Measurements from ENCODE around the gene ATP2A2. TPM values are rescaled to one million over a fixed set of nuclear protein-coding genes. Genes with fewer than 3 reads are reported as not detected.

The ATP2A2 gene
- total and polyA plus RNA-seq, 2 donors from 2014 or later, result 37.2 to 221 TPM

- H3K9ac ChIP-seq (ENCODE audit: low read length in 3 of 3), result no peak overlapping the region
- H3K36me3 ChIP-seq (ENCODE audit: control insufficient read depth in 2 of 3, insufficient read depth in 3 of 3, low read length in 3 of 3), result peaks cover 0 to 5% (median 0%) of the 10 kb centered on the region in 3 donors
- H3K4me1 ChIP-seq (ENCODE audit: control insufficient read depth in 2 of 3, insufficient read depth in 2 of 3, low read depth in 1 of 3, low read length in 3 of 3), result peaks cover 11 to 51% (median 38%) of the 10 kb centered on the region in 3 donors
- no peak for TF ChIP-seq CTCF (IDR thresholded peaks at IDR 0.05; ENCODE audit: borderline replicate concordance, extremely low read depth, insufficient read depth)
- FAIRE-seq, result no peak
- no peak for DNase-seq
- intact Hi-C loops (cut with DNase I), result no loop called here
- H3K27me3 ChIP-seq (ENCODE audit: control insufficient read depth, insufficient read depth, low read length), result no peaks in the 10 kb centered on the region
- H3K27ac ChIP-seq (ENCODE audit: low read depth in 2 of 2, low read length in 2 of 2), result peak overlapping the region in 1 of 2 donors; percentile 29
- no peak overlapping the region for H3K4me3 ChIP-seq (ENCODE audit: low read length in 3 of 3)
- H3K9me3 ChIP-seq (ENCODE audit: control insufficient read depth in 2 of 3, insufficient read depth in 1 of 3, low read length in 3 of 3), result no peaks in the 10 kb centered on the region
Measured at GRCh38 chr12:110244829-110245228, 36.2 kb upstream of the ATP2A2 start.

GRCh38 chr12:110245369-110245772, 35.7 kb upstream of the ATP2A2 start:
- Histone ChIP-seq H3K27ac (ENCODE audit: low read depth in 2 of 2, low read length in 2 of 2) (peak overlapping the region in 1 of 2 donors; percentile 29), H3K4me1 (ENCODE audit: control insufficient read depth in 2 of 3, insufficient read depth in 2 of 3, low read depth in 1 of 3, low read length in 3 of 3) (peaks cover 11 to 53% (median 40%) of the 10 kb centered on the region in 3 donors), H3K4me3 (ENCODE audit: low read length in 3 of 3) (no peak overlapping the region), H3K9me3 (ENCODE audit: control insufficient read depth in 2 of 3, insufficient read depth in 1 of 3, low read length in 3 of 3) (no peaks in the 10 kb centered on the region), H3K36me3 (ENCODE audit: control insufficient read depth in 2 of 3, insufficient read depth in 3 of 3, low read length in 3 of 3) (peaks cover 0 to 5% (median 0%) of the 10 kb centered on the region in 3 donors), H3K27me3 (ENCODE audit: control insufficient read depth, insufficient read depth, low read length) (no peaks in the 10 kb centered on the region), H3K9ac (ENCODE audit: low read length in 3 of 3) (no peak overlapping the region)
- TF ChIP-seq CTCF (IDR thresholded peaks at IDR 0.05; ENCODE audit: borderline replicate concordance, extremely low read depth, insufficient read depth), result no peak
- FAIRE-seq, result no peak
- no peak for DNase-seq
- intact Hi-C loops (cut with DNase I), result no loop called here

GRCh38 chr12:110246636-110247339, 34.3 kb upstream of the ATP2A2 start:
- no peak for TF ChIP-seq CTCF (IDR thresholded peaks at IDR 0.05; ENCODE audit: borderline replicate concordance, extremely low read depth, insufficient read depth)
- H3K4me1 ChIP-seq (ENCODE audit: control insufficient read depth in 2 of 3, insufficient read depth in 2 of 3, low read depth in 1 of 3, low read length in 3 of 3), result peaks cover 11 to 59% (median 45%) of the 10 kb centered on the region in 3 donors
- FAIRE-seq (no peak), DNase-seq (peak in 2 of 5 donors; percentile 44 to 49)
- no peak overlapping the region for H3K4me3 ChIP-seq (ENCODE audit: low read length in 3 of 3)
- no peaks in the 10 kb centered on the region for H3K9me3 ChIP-seq (ENCODE audit: control insufficient read depth in 2 of 3, insufficient read depth in 1 of 3, low read length in 3 of 3)
- peak overlapping the region in 1 of 3 donors; percentile 4 for H3K9ac ChIP-seq (ENCODE audit: low read length in 3 of 3)
- H3K27ac ChIP-seq (ENCODE audit: low read depth in 2 of 2, low read length in 2 of 2), result peak overlapping the region; percentile 82 to 88
- H3K27me3 ChIP-seq (ENCODE audit: control insufficient read depth, insufficient read depth, low read length), result no peaks in the 10 kb centered on the region
- intact Hi-C loops (cut with DNase I), result no loop called here
- H3K36me3 ChIP-seq (ENCODE audit: control insufficient read depth in 2 of 3, insufficient read depth in 3 of 3, low read length in 3 of 3), result peaks cover 0 to 5% (median 0%) of the 10 kb centered on the region in 3 donors
